Mesendoderm (in vitro differentiated cells): ENCODE measurements around the gene TNFRSF18.

Source experiments
- DNase-seq: peaks from one replicate; pipeline ENCODE4 v3.0.0; 2013
- H2AK5ac ChIP-seq: 2 replicates; pipeline ENCODE4 v1.6.1; 2013; ENCODE audit warnings: low read length, inconsistent platforms
- H2BK120ac ChIP-seq: 2 replicates; pipeline ENCODE4 v1.6.1; 2013; ENCODE audit warnings: low read depth, mild to moderate bottlenecking, low read length, moderate library complexity, mixed read lengths
- H2BK15ac ChIP-seq: replicated peaks from 2 replicates; pipeline ENCODE4 v1.6.1; 2013; ENCODE audit warnings: low read depth, mild to moderate bottlenecking, moderate library complexity
- H2BK5ac ChIP-seq: 2 replicates; pipeline ENCODE4 v1.6.1; 2013; ENCODE audit warnings: low read length, inconsistent platforms
- H3K18ac ChIP-seq: 2 replicates; pipeline ENCODE4 v1.6.1; 2013; ENCODE audit warnings: mild to moderate bottlenecking, low read length, mixed read lengths
- H3K23ac ChIP-seq: one replicate; pipeline ENCODE4 v1.6.1; 2013; ENCODE audit warnings: low read length
- H3K27ac ChIP-seq: 2 replicates; pipeline ENCODE4 v1.5.1; 2013; ENCODE audit warnings: low read depth, mild to moderate bottlenecking, inconsistent platforms, low read length, moderate library complexity
- H3K27me3 ChIP-seq: 2 replicates; pipeline ENCODE4 v1.6.1; 2013; ENCODE audit warnings: low read length, control low read depth, mild to moderate bottlenecking, inconsistent platforms; ENCODE audit not compliant: insufficient read depth, poor library complexity
- H3K36me3 ChIP-seq: 2 replicates; pipeline ENCODE4 v1.6.1; 2013; ENCODE audit warnings: low read length, inconsistent platforms; ENCODE audit not compliant: control insufficient read depth, insufficient read depth
- H3K4ac ChIP-seq: one replicate; pipeline ENCODE4 v1.6.1; 2013; ENCODE audit warnings: low read depth, mild to moderate bottlenecking, low read length, moderate library complexity
- H3K4me1 ChIP-seq: 2 replicates; pipeline ENCODE4 v1.6.1; 2013; ENCODE audit warnings: low read depth, low read length, inconsistent platforms; ENCODE audit not compliant: control insufficient read depth
- H3K4me2 ChIP-seq: 2 replicates; pipeline ENCODE4 v1.6.1; 2013; ENCODE audit warnings: low read length
- H3K4me3 ChIP-seq: 2 replicates; pipeline ENCODE4 v1.5.1; 2013; ENCODE audit warnings: mild to moderate bottlenecking, low read length
- H3K56ac ChIP-seq: one replicate; pipeline ENCODE4 v1.6.1; 2013; ENCODE audit warnings: low read length
- H3K79me1 ChIP-seq: 2 replicates; pipeline ENCODE4 v1.6.1; 2013; ENCODE audit warnings: low read length, inconsistent platforms
- H3K79me2 ChIP-seq: 2 replicates; pipeline ENCODE4 v1.6.1; 2013; ENCODE audit warnings: mild to moderate bottlenecking, low read length; ENCODE audit not compliant: control insufficient read depth, insufficient read depth
- H3K9ac ChIP-seq: 2 replicates; pipeline ENCODE4 v1.6.1; 2013; ENCODE audit warnings: low read length, inconsistent platforms
- H4K5ac ChIP-seq: one replicate; pipeline ENCODE4 v1.6.1; 2013; ENCODE audit warnings: low read length
- H4K8ac ChIP-seq: one replicate; pipeline ENCODE4 v1.6.1; 2013; ENCODE audit warnings: low read depth, mild to moderate bottlenecking, control low read depth, low read length, moderate library complexity
- WGBS: extraction: QIAGEN DNeasy Blood & Tissue Kit; methylation state at CpG from one replicate; pipeline ENCODE4 v1.1.7; 2013; ENCODE audit warnings: low lambda C conversion rate, missing lambda C conversion rate; ENCODE audit not compliant: insufficient coverage; ENCODE audit errors: extremely low coverage; 5-methylcytosine and 5-hydroxymethylcytosine counted together

The TNFRSF18 gene

GRCh38 chr1:1218524-1219200 lies 12.3 kb upstream of the TNFRSF18 start:
- Histone ChIP-seq H4K8ac (no peak overlapping the region), H3K4me3 (no peak overlapping the region), H3K18ac (no peak overlapping the region), H3K56ac (no peak overlapping the region), H2BK120ac (no peak overlapping the region), H3K9ac (no peak overlapping the region), H3K23ac (no peak overlapping the region), H2BK5ac (no peak overlapping the region), H3K79me1 (no peaks in the 10 kb centered on the region), H3K27me3 (no peaks in the 10 kb centered on the region), H3K4ac (no peak overlapping the region), H2BK15ac (no peak overlapping the region), H4K5ac (no peak overlapping the region), H3K79me2 (no peaks in the 10 kb centered on the region), H3K36me3 (peaks cover 4% of the 10 kb centered on the region), H3K27ac (no peak overlapping the region), H3K4me1 (no peaks in the 10 kb centered on the region), H2AK5ac (no peak overlapping the region), H3K4me2 (no peak overlapping the region)
- no peak for DNase-seq
- no CpG with 5 or more reads among the region's 36 CpGs for WGBS

GRCh38 chr1:1217621-1218523 lies 11.5 kb upstream of the TNFRSF18 start:
- Histone ChIP-seq H2BK15ac (no peak overlapping the region), H4K8ac (no peak overlapping the region), H3K4ac (no peak overlapping the region), H4K5ac (no peak overlapping the region), H3K79me2 (no peaks in the 10 kb centered on the region), H3K36me3 (peaks cover 2% of the 10 kb centered on the region), H3K4me2 (no peak overlapping the region), H3K4me1 (no peaks in the 10 kb centered on the region), H3K9ac (no peak overlapping the region), H3K23ac (no peak overlapping the region), H3K18ac (no peak overlapping the region), H3K56ac (no peak overlapping the region), H3K27ac (no peak overlapping the region), H3K27me3 (no peaks in the 10 kb centered on the region), H3K79me1 (no peaks in the 10 kb centered on the region), H2BK120ac (no peak overlapping the region), H2BK5ac (no peak overlapping the region), H3K4me3 (no peak overlapping the region), H2AK5ac (no peak overlapping the region)
- no CpG with 5 or more reads among the region's 52 CpGs for WGBS
- DNase-seq = peak; percentile 41

- H3K36me3 ChIP-seq = no peaks in the 10 kb centered on the region
- no peak overlapping the region for H3K27ac ChIP-seq
- no peak overlapping the region for H4K5ac ChIP-seq
- H3K79me1 ChIP-seq = no peaks in the 10 kb centered on the region
- no peak overlapping the region for H2AK5ac ChIP-seq
- H3K4me1 ChIP-seq = no peaks in the 10 kb centered on the region
- no peak overlapping the region for H3K18ac ChIP-seq
- no peak for DNase-seq
- H2BK5ac ChIP-seq = no peak overlapping the region
- WGBS = no CpG with 5 or more reads among the region's 74 CpGs
- H4K8ac ChIP-seq = no peak overlapping the region
- H3K9ac ChIP-seq = no peak overlapping the region
- no peak overlapping the region for H3K23ac ChIP-seq
- H3K27me3 ChIP-seq = no peaks in the 10 kb centered on the region
- no peak overlapping the region for H2BK15ac ChIP-seq
- H3K4me2 ChIP-seq = no peak overlapping the region
- H2BK120ac ChIP-seq = no peak overlapping the region
- H3K4me3 ChIP-seq = no peak overlapping the region
- H3K79me2 ChIP-seq = no peaks in the 10 kb centered on the region
- no peak overlapping the region for H3K56ac ChIP-seq
- no peak overlapping the region for H3K4ac ChIP-seq
These were observed 10.6 kb upstream of the TNFRSF18 start for GRCh38 chr1:1216770-1217620.

- H3K18ac ChIP-seq = no peak overlapping the region
- no CpG with 5 or more reads among the region's 21 CpGs for WGBS
- no peaks in the 10 kb centered on the region for H3K4me1 ChIP-seq
- H2BK15ac ChIP-seq = no peak overlapping the region
- no peaks in the 10 kb centered on the region for H3K27me3 ChIP-seq
- H4K8ac ChIP-seq = no peak overlapping the region
- H2BK120ac ChIP-seq = no peak overlapping the region
- no peak overlapping the region for H3K23ac ChIP-seq
- no peak overlapping the region for H2AK5ac ChIP-seq
- H4K5ac ChIP-seq = no peak overlapping the region
- no peak overlapping the region for H3K56ac ChIP-seq
- no peak overlapping the region for H3K4ac ChIP-seq
- H3K9ac ChIP-seq = no peak overlapping the region
- H3K4me3 ChIP-seq = no peak overlapping the region
- no peaks in the 10 kb centered on the region for H3K36me3 ChIP-seq
- H3K4me2 ChIP-seq = no peak overlapping the region
- no peak overlapping the region for H2BK5ac ChIP-seq
- no peaks in the 10 kb centered on the region for H3K79me2 ChIP-seq
- no peak overlapping the region for H3K27ac ChIP-seq
- no peak for DNase-seq
- H3K79me1 ChIP-seq = no peaks in the 10 kb centered on the region
These were observed 9.7 kb upstream of the TNFRSF18 start for GRCh38 chr1:1215881-1216605.

GRCh38 chr1:1215080-1215676 lies 8.8 kb upstream of the TNFRSF18 start:
- no peaks in the 10 kb centered on the region for H3K79me2 ChIP-seq
- no CpG with 5 or more reads among the region's 11 CpGs for WGBS
- no peaks in the 10 kb centered on the region for H3K27me3 ChIP-seq
- H3K23ac ChIP-seq = no peak overlapping the region
- H3K9ac ChIP-seq = no peak overlapping the region
- no peak overlapping the region for H2BK5ac ChIP-seq
- H3K18ac ChIP-seq = no peak overlapping the region
- no peak for DNase-seq
- H3K79me1 ChIP-seq = no peaks in the 10 kb centered on the region
- no peak overlapping the region for H3K27ac ChIP-seq
- H3K4me2 ChIP-seq = no peak overlapping the region
- no peaks in the 10 kb centered on the region for H3K4me1 ChIP-seq
- no peaks in the 10 kb centered on the region for H3K36me3 ChIP-seq
- H2BK15ac ChIP-seq = no peak overlapping the region
- H4K5ac ChIP-seq = no peak overlapping the region
- H3K56ac ChIP-seq = no peak overlapping the region
- no peak overlapping the region for H2BK120ac ChIP-seq
- H3K4me3 ChIP-seq = no peak overlapping the region
- no peak overlapping the region for H3K4ac ChIP-seq
- no peak overlapping the region for H4K8ac ChIP-seq
- H2AK5ac ChIP-seq = no peak overlapping the region
